NT2/D1 (cell line): Measurements from ENCODE around the gene CCNG2.

Experiments
- YY1 ChIP-seq: IDR thresholded peaks from 2 replicates; pipeline ENCODE4 v1.6.1; 2011; ENCODE audit not compliant: insufficient read length, insufficient read depth
- ZNF274 ChIP-seq: IDR thresholded peaks from 2 replicates; pipeline ENCODE4 v1.6.1; 2011; ENCODE audit warnings: mild to moderate bottlenecking, low read depth, low read length

DNA sequence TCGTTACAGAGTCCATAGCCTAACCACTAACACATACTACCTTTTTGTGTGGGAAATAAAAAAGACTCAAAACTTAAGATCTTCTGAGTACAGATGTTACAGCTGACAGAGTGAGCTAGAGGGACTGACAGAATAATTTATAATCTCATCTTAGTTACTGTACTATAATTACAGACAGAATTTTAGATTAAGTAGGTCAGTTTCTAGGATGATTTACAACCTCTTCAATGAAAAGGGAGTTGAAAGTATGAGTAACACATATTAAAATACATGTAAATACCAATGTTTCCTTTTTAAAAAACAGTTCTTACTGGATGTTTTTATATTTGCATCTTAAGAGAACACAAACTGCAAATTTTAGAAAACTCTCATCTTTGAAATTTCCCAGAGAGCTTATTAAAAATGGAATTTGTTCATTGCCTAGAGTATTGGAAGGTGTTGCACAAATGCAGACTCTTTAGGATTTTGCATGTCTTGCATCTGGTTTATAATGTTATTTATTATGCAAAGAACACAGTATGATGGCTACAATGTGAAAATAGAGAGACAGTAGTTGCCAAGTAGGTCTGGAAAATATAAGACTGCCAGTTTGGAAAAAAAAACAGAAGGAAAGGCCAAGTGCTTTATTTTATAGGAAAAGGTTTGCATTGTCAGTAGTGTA is 24.2 kb upstream of the CCNG2 start:
- TF ChIP-seq ZNF274, result no peak
- TF ChIP-seq YY1, result no peak
